A549 (cell line): Measurements from ENCODE around the gene TTLL11.

Experiments
- BHLHE40 ChIP-seq: IDR thresholded peaks from 2 replicates; pipeline ENCODE4 v1.6.1; 2012; ENCODE audit warnings: low read depth, low read length, inconsistent platforms
- CEBPB ChIP-seq, 2 experiments: fragments of >200 bp in 1 of 2; sonication (Bioruptor Twin) in 1 of 2; formaldehyde crosslinking in 1 of 2; IDR thresholded peaks; 2 replicates each; pipeline ENCODE4 v1.6.1; 2012 to 2016
- CHD2 ChIP-seq: fragments of 150-350 bp; IDR thresholded peaks from 2 replicates; pipeline ENCODE4 v1.6.1; 2014; ENCODE audit warnings: low read length; ENCODE audit not compliant: partially characterized antibody
- CTCF ChIP-seq: fragments of >200 bp; sonication (Bioruptor Twin); formaldehyde crosslinking; IDR thresholded peaks from 3 replicates; pipeline ENCODE4 v1.5.1; 2016
- EP300 ChIP-seq, 2 experiments: fragments of >200 bp; sonication (Bioruptor Twin); formaldehyde crosslinking; IDR thresholded peaks; 2 replicates in 1 of 2; 3 replicates in 1 of 2; pipeline ENCODE4 v1.6.1; 2016 to 2017
- JUN ChIP-seq, 2 experiments: fragments of >200 bp; sonication (Bioruptor Twin); formaldehyde crosslinking; IDR thresholded peaks; 2 replicates in 1 of 2; 3 replicates in 1 of 2; pipeline ENCODE4 v1.6.1; 2016 to 2017
- JUNB ChIP-seq: fragments of >200 bp; sonication (Bioruptor Twin); formaldehyde crosslinking; IDR thresholded peaks from 2 replicates; pipeline ENCODE4 v1.6.1; 2016
- MAFK ChIP-seq: fragments of 450-650 bp; IDR thresholded peaks from 2 replicates; pipeline ENCODE4 v1.6.1; 2014; ENCODE audit not compliant: partially characterized antibody
- USF2 ChIP-seq: fragments of 450-650 bp; IDR thresholded peaks from 2 replicates; pipeline ENCODE4 v1.6.1; 2014; ENCODE audit warnings: antibody characterized with exemption
- TF ChIP-seq, protein P1 (sequence below): fragments of 200-600 bp; sonication (generic); IDR thresholded peaks from 2 replicates; pipeline ENCODE4 v1.6.1; 2016; ENCODE audit warnings: antibody characterized with exemption, mild to moderate bottlenecking, moderate library complexity
- TF ChIP-seq, protein P2 (sequence below): fragments of 150-350 bp; IDR thresholded peaks from 2 replicates; pipeline ENCODE4 v1.6.1; 2014; ENCODE audit warnings: low read depth, mild to moderate bottlenecking, low read length

GRCh38 chr9:122099271-122099869, 6.3 kb upstream of the TTLL11 start:
- TF ChIP-seq JUNB: no peak
- TF ChIP-seq CHD2: no peak
- TF ChIP-seq JUN (IDR thresholded peaks at IDR 0.05): no peak
- peak; percentile 89 for TF ChIP-seq CTCF
- TF ChIP-seq, protein P1, sequence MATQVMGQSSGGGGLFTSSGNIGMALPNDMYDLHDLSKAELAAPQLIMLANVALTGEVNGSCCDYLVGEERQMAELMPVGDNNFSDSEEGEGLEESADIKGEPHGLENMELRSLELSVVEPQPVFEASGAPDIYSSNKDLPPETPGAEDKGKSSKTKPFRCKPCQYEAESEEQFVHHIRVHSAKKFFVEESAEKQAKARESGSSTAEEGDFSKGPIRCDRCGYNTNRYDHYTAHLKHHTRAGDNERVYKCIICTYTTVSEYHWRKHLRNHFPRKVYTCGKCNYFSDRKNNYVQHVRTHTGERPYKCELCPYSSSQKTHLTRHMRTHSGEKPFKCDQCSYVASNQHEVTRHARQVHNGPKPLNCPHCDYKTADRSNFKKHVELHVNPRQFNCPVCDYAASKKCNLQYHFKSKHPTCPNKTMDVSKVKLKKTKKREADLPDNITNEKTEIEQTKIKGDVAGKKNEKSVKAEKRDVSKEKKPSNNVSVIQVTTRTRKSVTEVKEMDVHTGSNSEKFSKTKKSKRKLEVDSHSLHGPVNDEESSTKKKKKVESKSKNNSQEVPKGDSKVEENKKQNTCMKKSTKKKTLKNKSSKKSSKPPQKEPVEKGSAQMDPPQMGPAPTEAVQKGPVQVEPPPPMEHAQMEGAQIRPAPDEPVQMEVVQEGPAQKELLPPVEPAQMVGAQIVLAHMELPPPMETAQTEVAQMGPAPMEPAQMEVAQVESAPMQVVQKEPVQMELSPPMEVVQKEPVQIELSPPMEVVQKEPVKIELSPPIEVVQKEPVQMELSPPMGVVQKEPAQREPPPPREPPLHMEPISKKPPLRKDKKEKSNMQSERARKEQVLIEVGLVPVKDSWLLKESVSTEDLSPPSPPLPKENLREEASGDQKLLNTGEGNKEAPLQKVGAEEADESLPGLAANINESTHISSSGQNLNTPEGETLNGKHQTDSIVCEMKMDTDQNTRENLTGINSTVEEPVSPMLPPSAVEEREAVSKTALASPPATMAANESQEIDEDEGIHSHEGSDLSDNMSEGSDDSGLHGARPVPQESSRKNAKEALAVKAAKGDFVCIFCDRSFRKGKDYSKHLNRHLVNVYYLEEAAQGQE: no peak
- no peak for TF ChIP-seq USF2
- no peak for TF ChIP-seq MAFK
- TF ChIP-seq, protein P2, sequence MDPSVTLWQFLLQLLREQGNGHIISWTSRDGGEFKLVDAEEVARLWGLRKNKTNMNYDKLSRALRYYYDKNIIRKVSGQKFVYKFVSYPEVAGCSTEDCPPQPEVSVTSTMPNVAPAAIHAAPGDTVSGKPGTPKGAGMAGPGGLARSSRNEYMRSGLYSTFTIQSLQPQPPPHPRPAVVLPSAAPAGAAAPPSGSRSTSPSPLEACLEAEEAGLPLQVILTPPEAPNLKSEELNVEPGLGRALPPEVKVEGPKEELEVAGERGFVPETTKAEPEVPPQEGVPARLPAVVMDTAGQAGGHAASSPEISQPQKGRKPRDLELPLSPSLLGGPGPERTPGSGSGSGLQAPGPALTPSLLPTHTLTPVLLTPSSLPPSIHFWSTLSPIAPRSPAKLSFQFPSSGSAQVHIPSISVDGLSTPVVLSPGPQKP: no peak
- TF ChIP-seq BHLHE40: no peak
- no peak for TF ChIP-seq CEBPB (IDR thresholded peaks at IDR 0.05)
- TF ChIP-seq EP300 (IDR thresholded peaks at IDR 0.05): no peak
